ENCODE data around the gene MIDN.
"Not testable (repeated sequence)": the region's sequence is repeated elsewhere in the genome, so short reads cannot be mapped to it uniquely, and the experiment has no call there.

MIDN gene

GRCh38 chr19:1239796-1240737 lies 8.3 kb upstream of the MIDN start:
- peak; percentile 50 for TF ChIP-seq CTCF (IDR thresholded peaks at IDR 0.05; ENCODE audit: low read depth, low read length)
- DNase-seq (ENCODE audit: extremely low read depth, low read depth), result peak; percentile 77

- no peak for DNase-seq (ENCODE audit: extremely low read depth, low read depth)
- no peak for TF ChIP-seq CTCF (IDR thresholded peaks at IDR 0.05; ENCODE audit: low read depth, low read length)
Measured at GRCh38 chr19:1240925-1241324, 7.5 kb upstream of the MIDN start.

GRCh38 chr19:1241417-1242095 lies 6.8 kb upstream of the MIDN start, which contains the start of gene ATP5F1D:
ATP5F1D (plus strand) TSS chr19:1241751; CDS start chr19:1241851, 100 bp downstream.
- no peak for TF ChIP-seq CTCF (IDR thresholded peaks at IDR 0.05; ENCODE audit: low read depth, low read length)
- peak; percentile 85 for DNase-seq (ENCODE audit: extremely low read depth, low read depth)

GRCh38 chr19:1243768-1244692 lies 4.4 kb upstream of the MIDN start:
- TF ChIP-seq CTCF (IDR thresholded peaks at IDR 0.05; ENCODE audit: low read depth, low read length), result peak; percentile 97
- DNase-seq (ENCODE audit: extremely low read depth, low read depth), result peak; percentile 65

- no peak for DNase-seq (ENCODE audit: extremely low read depth, low read depth)
- no peak for TF ChIP-seq CTCF (IDR thresholded peaks at IDR 0.05; ENCODE audit: low read depth, low read length)
Measured at GRCh38 chr19:1244693-1245451, 3.5 kb upstream of the MIDN start.

- TF ChIP-seq CTCF (IDR thresholded peaks at IDR 0.05; ENCODE audit: low read depth, low read length), result no peak
- DNase-seq (ENCODE audit: extremely low read depth, low read depth), result no peak
Measured at GRCh38 chr19:1245494-1246264, 2.7 kb upstream of the MIDN start.

GRCh38 chr19:1246265-1247087 lies 1.9 kb upstream of the MIDN start:
- not testable (repeated sequence) for DNase-seq (ENCODE audit: extremely low read depth, low read depth)

All from AG09319 (cell line).